Endothelial cell of umbilical vein (primary cell): Measurements from ENCODE around the gene ASB13. TPM values are rescaled to one million over a fixed set of nuclear protein-coding genes. Genes with fewer than 3 reads are reported as not detected.

Source experiments
- BruUV-seq: library from RNA; stranded (reverse); fragments of 400-500 nt; replicated peaks from 2 replicates; lab custom pipeline; 2021; lab: Mats Ljungman, UMichigan
- CTCF ChIA-PET: fragments of 300-600, 350-600 bp; sonication (Branson Sonifier 250); formaldehyde crosslinking; loops from one replicate; lab custom pipeline; 2021; ENCODE audit warnings: antibody characterized with exemption, inconsistent platforms; lab: Charles Lee
- POLR2A ChIA-PET: fragments of 300-600, 350-600 bp; sonication (Branson Sonifier 250); formaldehyde crosslinking; loops from one replicate; lab custom pipeline; 2021; ENCODE audit warnings: antibody characterized with exemption, inconsistent platforms; lab: Charles Lee
- DNase-seq: peaks from one replicate; pipeline ENCODE4 v3.0.0-alpha.2; 2011; ENCODE audit warnings: low read depth, low spot score
- FAIRE-seq: peaks from 2 replicates; lab custom pipeline; 2011; peaks lifted over from hg19 to GRCh38; lab: Jason Lieb, UNC
- H2AFZ ChIP-seq: 2 replicates; pipeline ENCODE4 v1.6.0; 2012; ENCODE audit warnings: low read depth, low read length, control low read depth, inconsistent platforms
- H3K27ac ChIP-seq: 2 replicates; pipeline ENCODE4 v1.5.1; 2011; ENCODE audit warnings: low read depth, mild to moderate bottlenecking, control low read depth, low read length, moderate library complexity; ENCODE audit not compliant: insufficient read depth
- H3K27me3 ChIP-seq, 2 experiments: 2 replicates each; pipeline versions ENCODE4 v1.6.0 to v1.6.1; 2011; ENCODE audit warnings: low read length in 2 of 2, mixed read lengths in 1 of 2; ENCODE audit not compliant: control insufficient read depth in 2 of 2, insufficient read depth in 2 of 2
- H3K36me3 ChIP-seq, 2 experiments: 2 replicates in 1 of 2; 3 replicates in 1 of 2; pipeline ENCODE4 v1.5.1; 2011; ENCODE audit warnings: low read length in 2 of 2, mild to moderate bottlenecking in 1 of 2, moderate library complexity in 1 of 2; ENCODE audit not compliant: control insufficient read depth in 2 of 2, insufficient read depth in 2 of 2; ENCODE audit errors: extremely low read depth in 1 of 2
- H3K4me1 ChIP-seq: 3 replicates; pipeline ENCODE4 v1.5.1; 2011; ENCODE audit warnings: mild to moderate bottlenecking, low read length; ENCODE audit not compliant: control insufficient read depth, insufficient read depth; ENCODE audit errors: extremely low read depth
- H3K4me2 ChIP-seq: 2 replicates; pipeline ENCODE4 v1.6.1; 2011; ENCODE audit warnings: low read length, control low read depth, mixed read lengths; ENCODE audit not compliant: insufficient read depth
- H3K4me3 ChIP-seq, 3 experiments: fragments of 200-600 bp in 1 of 3; sonication (generic), shearing (Covaris generic) in 1 of 3; replicated peaks in 1 of 3; 2 replicates each; pipeline ENCODE4 v1.5.1; 2011 to 2016; ENCODE audit warnings: control low read depth in 3 of 3, low read length in 3 of 3, mild to moderate bottlenecking in 2 of 3, inconsistent platforms in 1 of 3, low read depth in 1 of 3, moderate library complexity in 1 of 3; ENCODE audit not compliant: insufficient read depth in 1 of 3
- H3K79me2 ChIP-seq: 2 replicates; pipeline ENCODE4 v1.6.0; 2012; ENCODE audit warnings: low read length, inconsistent platforms; ENCODE audit not compliant: control insufficient read depth, insufficient read depth
- H3K9ac ChIP-seq: replicated peaks from 2 replicates; pipeline ENCODE3; 2011; ENCODE audit warnings: low read length, control low read depth; ENCODE audit not compliant: insufficient read depth; ENCODE audit errors: extremely low read depth
- H3K9me1 ChIP-seq: replicated peaks from 3 replicates; pipeline ENCODE4 v1.6.0; 2011; ENCODE audit warnings: mild to moderate bottlenecking, low read length; ENCODE audit not compliant: control insufficient read depth, insufficient read depth; ENCODE audit errors: extremely low read depth
- H3K9me3 ChIP-seq: replicated peaks from 2 replicates; pipeline ENCODE4 v1.5.1; 2012; ENCODE audit warnings: low read length, inconsistent platforms; ENCODE audit not compliant: control insufficient read depth, insufficient read depth
- H4K20me1 ChIP-seq: replicated peaks from 2 replicates; pipeline ENCODE3; 2011; ENCODE audit warnings: mild to moderate bottlenecking, low read length; ENCODE audit not compliant: control insufficient read depth, insufficient read depth; ENCODE audit errors: extremely low read depth
- CTCF ChIP-seq, 2 donors: IDR thresholded peaks; 1 replicate in 1 of 2; 2 replicates in 1 of 2; pipeline ENCODE4 v1.5.1; 2011; ENCODE audit warnings: low read length in 2 of 2, mild to moderate bottlenecking in 2 of 2, moderate library complexity in 2 of 2, control low read depth in 1 of 2, inconsistent platforms in 1 of 2, low read depth in 1 of 2; ENCODE audit not compliant: insufficient read depth in 1 of 2; ENCODE audit errors: extremely low read depth in 1 of 2
- EZH2 ChIP-seq: IDR thresholded peaks from 2 replicates; pipeline ENCODE4 v1.6.1; 2012; ENCODE audit warnings: borderline replicate concordance, low read depth, mild to moderate bottlenecking, moderate library complexity, low read length, inconsistent platforms; ENCODE audit not compliant: severe bottlenecking
- FOS ChIP-seq: IDR thresholded peaks from 2 replicates; pipeline ENCODE4 v1.6.1; 2011; ENCODE audit warnings: mild to moderate bottlenecking, low read length, moderate library complexity, borderline replicate concordance; ENCODE audit not compliant: insufficient read depth
- GATA2 ChIP-seq: IDR thresholded peaks from 2 replicates; pipeline ENCODE4 v1.7.0; 2011; ENCODE audit warnings: low read depth, mild to moderate bottlenecking, moderate library complexity, mixed read lengths, low read length; ENCODE audit not compliant: insufficient read length, insufficient read depth
- JUN ChIP-seq: IDR thresholded peaks from 2 replicates; pipeline ENCODE4 v1.6.1; 2011; ENCODE audit warnings: borderline replicate concordance, low read depth; ENCODE audit not compliant: insufficient read length, insufficient read depth
- MAX ChIP-seq: IDR thresholded peaks from 2 replicates; pipeline ENCODE4 v1.6.1; 2011; ENCODE audit not compliant: insufficient read depth, insufficient read length
- MYC ChIP-seq: IDR thresholded peaks from one replicate; pipeline ENCODE4 v1.6.1; 2011; ENCODE audit warnings: mild to moderate bottlenecking, low read depth, low read length
- POLR2A ChIP-seq: IDR thresholded peaks from 2 replicates; pipeline ENCODE4 v1.6.1; 2012; ENCODE audit warnings: low read depth, mild to moderate bottlenecking, control low read depth, low read length
- POLR2AphosphoS5 ChIP-seq: IDR thresholded peaks from 2 replicates; pipeline ENCODE4 v1.6.1; 2012; ENCODE audit warnings: low read depth, mild to moderate bottlenecking, control low read depth, low read length, moderate library complexity; ENCODE audit not compliant: insufficient read depth
- dilution Hi-C: fragments of 300-500 bp; cut with MboI; formaldehyde crosslinking; loops from one replicate; pipeline ENCODE4 v1.15.0; 2019; ENCODE audit warnings: low sequenced_read_pairs; ENCODE audit not compliant: extremely low pct_ligation_motif_present
- intact Hi-C: fragments of 100-400 bp; cut with micrococcal nuclease; formaldehyde crosslinking; loops from one replicate; pipeline ENCODE4 v1.10.0; 2022
- polyA plus RNA-seq, 4 experiments: library from polyadenylated mRNA; depleted of rRNA in 3 of 4; stranded (reverse) in 3 of 4; unstranded in 1 of 4; fragments of >200 nt; gene quantifications; 2 replicates each; pipeline versions ENCODE4 v1.2.1 to v1.2.3, GENCODE V29; 2011 to 2012; ENCODE audit warnings: missing spikeins in 1 of 4
- total RNA-seq: library from RNA; stranded (reverse); gene quantifications from 2 replicates; pipeline ENCODE4 v1.2.3, GENCODE V29; 2021

Gene ASB13
- total and polyA plus RNA-seq, 2 donors (not counting 3 experiments of a cell fraction or from before 2014, with no cell fraction given), result 6.3 to 7.3 TPM

- POLR2A ChIA-PET, result no interaction called here
- Histone ChIP-seq H3K4me1 (no peaks in the 10 kb centered on the region), H3K9me1 (no peaks in the 10 kb centered on the region), H2AFZ (no peak overlapping the region), H3K9me3 (no peaks in the 10 kb centered on the region), H3K27ac (no peak overlapping the region), H3K4me3 (no peak overlapping the region), H3K9ac (no peak overlapping the region), H3K4me2 (no peak overlapping the region), H3K79me2 (no peaks in the 10 kb centered on the region), H4K20me1 (no peaks in the 10 kb centered on the region), H3K36me3 (no peaks in the 10 kb centered on the region), H3K27me3 (peaks cover 3 to 6% of the 10 kb centered on the region in 2 experiments)
- TF ChIP-seq GATA2, result no peak
- no peak for TF ChIP-seq MAX
- TF ChIP-seq MYC, result no peak
- no peak for TF ChIP-seq JUN
- TF ChIP-seq POLR2AphosphoS5, result no peak
- TF ChIP-seq POLR2A, result no peak
- TF ChIP-seq FOS, result no peak
- no peak for TF ChIP-seq EZH2
- no peak for TF ChIP-seq CTCF (IDR thresholded peaks at IDR 0.05; ENCODE audit: extremely low read depth in 1 of 2, insufficient read depth in 1 of 2, low read depth in 1 of 2, low read length in 2 of 2)
- dilution Hi-C loops, result no loop called here
- FAIRE-seq, result no peak
- CTCF ChIA-PET, result interaction anchor here (0.6 to 1.0 kb wide), 3 partner anchors 9 to 162 kb away, joined by 3 read pairs; no protein-coding TSS in a partner anchor
- no TSS peak for BruUV-seq
- intact Hi-C loops, result no loop called here
- no peak for DNase-seq
Observed at GRCh38 chr10:5604236-5604925, 62.0 kb downstream of the ASB13 start.
